ENCODE results near the gene SDF2. TPM values are rescaled to one million over a fixed set of nuclear protein-coding genes. Genes with fewer than 3 reads are reported as not detected.
"Not testable (repeated sequence)": the region's sequence is repeated elsewhere in the genome, so short reads cannot be mapped to it uniquely, and the experiment has no call there.

The SDF2 gene
- total RNA-seq, 1 donor from 2014 or later, result 56.8 TPM

- no peak for DNase-seq (ENCODE audit: low read depth, low spot score)
Observed at GRCh38 chr17:28685366-28685765, 23.7 kb upstream of the SDF2 start.

GRCh38 chr17:28684963-28685362 is 23.3 kb upstream of the SDF2 start:
- no peak for DNase-seq (ENCODE audit: low read depth, low spot score)

GRCh38 chr17:28682655-28683054 is 20.9 kb upstream of the SDF2 start:
- no peak for DNase-seq (ENCODE audit: low read depth, low spot score)

GRCh38 chr17:28675980-28676379 is 14.3 kb upstream of the SDF2 start:
- DNase-seq (ENCODE audit: low read depth, low spot score), result no peak

- DNase-seq (ENCODE audit: low read depth, low spot score), result no peak
Observed at GRCh38 chr17:28675490-28675889, 13.8 kb upstream of the SDF2 start.

- no peak for DNase-seq (ENCODE audit: low read depth, low spot score)
Observed at GRCh38 chr17:28669918-28670317, 8.2 kb upstream of the SDF2 start.

- DNase-seq (ENCODE audit: low read depth, low spot score), result no peak
Observed at GRCh38 chr17:28667870-28668269, 6.2 kb upstream of the SDF2 start.

- DNase-seq (ENCODE audit: low read depth, low spot score), result no peak
Observed at GRCh38 chr17:28665994-28666393, 4.3 kb upstream of the SDF2 start.

GRCh38 chr17:28663723-28664122 is 2.0 kb upstream of the SDF2 start:
- DNase-seq (ENCODE audit: low read depth, low spot score), result no peak

- no peak for DNase-seq (ENCODE audit: low read depth, low spot score)
Observed at GRCh38 chr17:28662527-28662829, 772 bp upstream of the SDF2 start.

GRCh38 chr17:28659497-28659881 is 2.2 kb downstream of the SDF2 start:
- not testable (repeated sequence) for DNase-seq (ENCODE audit: low read depth, low spot score)

- DNase-seq (ENCODE audit: low read depth, low spot score), result not testable (repeated sequence)
Observed at GRCh38 chr17:28658766-28659496, 2.8 kb downstream of the SDF2 start.

GRCh38 chr17:28658342-28658741 is 3.4 kb downstream of the SDF2 start:
- DNase-seq (ENCODE audit: low read depth, low spot score), result not testable (repeated sequence)

GRCh38 chr17:28657756-28658155 is 4.0 kb downstream of the SDF2 start:
- DNase-seq (ENCODE audit: low read depth, low spot score), result no peak

GRCh38 chr17:28655160-28655559 is 6.5 kb downstream of the SDF2 start:
- DNase-seq (ENCODE audit: low read depth, low spot score), result no peak

GRCh38 chr17:28648698-28649097 is 13.0 kb downstream of the SDF2 start:
- no peak for DNase-seq (ENCODE audit: low read depth, low spot score)

- DNase-seq (ENCODE audit: low read depth, low spot score), result no peak
Observed at GRCh38 chr17:28646039-28646754, 15.5 kb downstream of the SDF2 start.

- DNase-seq (ENCODE audit: low read depth, low spot score), result no peak
Observed at GRCh38 chr17:28645576-28645939, 16.1 kb downstream of the SDF2 start.

- DNase-seq (ENCODE audit: low read depth, low spot score), result peak; percentile 82
Observed at GRCh38 chr17:28644787-28645575, 16.7 kb downstream of the SDF2 start, which contains the start of gene BLTP2. BLTP2 (minus strand) TSS chr17:28645158; CDS start chr17:28645056, 102 bp downstream.

- no peak for DNase-seq (ENCODE audit: low read depth, low spot score)
Observed at GRCh38 chr17:28643983-28644786, 17.5 kb downstream of the SDF2 start.

GRCh38 chr17:28641579-28641978 is 20.1 kb downstream of the SDF2 start:
- no peak for DNase-seq (ENCODE audit: low read depth, low spot score)
